GM13977 (cell line): ENCODE measurements around the gene TFAP2A.

ENCODE experiments used
- DNase-seq: peaks from one replicate; pipeline ENCODE4 v3.0.0; 2012; ENCODE audit warnings: low spot score
- CTCF ChIP-seq: IDR thresholded peaks from 2 replicates; pipeline ENCODE4 v1.5.1; 2012; ENCODE audit warnings: mild to moderate bottlenecking, control low read depth; ENCODE audit not compliant: insufficient read depth; ENCODE audit errors: extremely low read depth, missing control alignments
- in situ Hi-C: fragments of 300-500 bp; cut with MboI; formaldehyde crosslinking; loops from one replicate; pipeline ENCODE4 v1.12.0; 2022; ENCODE audit warnings: low sequenced_read_pairs, low pct_unique_long_range_greater_than_20kb, mixed read lengths, inconsistent platforms; ENCODE audit not compliant: unreplicated experiment

TFAP2A gene

GRCh38 chr6:10424040-10424439 lies 9.2 kb upstream of the TFAP2A start:
- TF ChIP-seq CTCF, result no peak
- DNase-seq, result no peak
- in situ Hi-C loops, result loop anchor here (25.0 kb wide), 1 partner anchor 887 kb away; no protein-coding TSS in a partner anchor

GRCh38 chr6:10422737-10423034 lies 7.8 kb upstream of the TFAP2A start:
- no peak for DNase-seq
- TF ChIP-seq CTCF, result no peak
- in situ Hi-C loops, result loop anchor here (25.0 kb wide), 1 partner anchor 885 kb away; no protein-coding TSS in a partner anchor

- TF ChIP-seq CTCF, result no peak
- in situ Hi-C loops, result loop anchor here (25.0 kb wide), 1 partner anchor 885 kb away; no protein-coding TSS in a partner anchor
Observed at GRCh38 chr6:10421921-10422736, 7.3 kb upstream of the TFAP2A start.

GRCh38 chr6:10421158-10421920 lies 6.5 kb upstream of the TFAP2A start:
- in situ Hi-C loops, result loop anchor here (25.0 kb wide), 1 partner anchor 884 kb away; no protein-coding TSS in a partner anchor
- peak; percentile 25 for TF ChIP-seq CTCF
- DNase-seq, result no peak

More at GRCh38 chr6:10421921-10422736, 7.3 kb upstream of the TFAP2A start:
- DNase-seq, result no peak

GRCh38 chr6:10420546-10421157 lies 5.8 kb upstream of the TFAP2A start:
- in situ Hi-C loops, result loop anchor here (25.0 kb wide), 1 partner anchor 883 kb away; no protein-coding TSS in a partner anchor

More at GRCh38 chr6:10420546-10421157, 5.8 kb upstream of the TFAP2A start:
- no peak for DNase-seq
- TF ChIP-seq CTCF, result no peak
